ENCODE results near the gene DNAJC1.

DNAJC1 gene

GRCh38 chr10:21954132-21954531 lies 49.4 kb downstream of the DNAJC1 start:
- DNase-seq: no peak

GRCh38 chr10:21953585-21954057 lies 49.9 kb downstream of the DNAJC1 start:
- DNase-seq: peak; percentile 68

- no peak for DNase-seq
Observed at GRCh38 chr10:21950566-21950965, 53.0 kb downstream of the DNAJC1 start.

DNA sequence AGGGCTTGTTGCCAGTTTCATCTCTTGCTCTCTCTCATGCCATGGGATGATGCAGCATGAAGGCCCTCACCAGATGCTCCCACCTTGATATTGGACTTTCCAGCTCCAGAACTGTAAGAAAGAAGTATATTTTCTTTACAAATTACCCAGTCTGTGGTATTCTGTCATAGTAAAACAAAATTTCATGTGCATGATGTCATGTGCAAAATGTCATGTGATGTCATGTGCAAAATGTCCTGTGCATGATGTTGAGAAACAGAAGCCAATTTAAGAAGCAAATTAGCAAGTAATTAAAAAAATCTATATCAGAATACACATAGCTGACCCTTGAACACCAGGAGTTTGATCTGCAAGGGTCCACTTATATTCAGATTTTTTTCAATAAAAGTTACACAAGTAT lies 56.6 kb downstream of the DNAJC1 start:
- no peak for DNase-seq

GRCh38 chr10:21944727-21945386 lies 58.7 kb downstream of the DNAJC1 start:
- no peak for DNase-seq

DNA sequence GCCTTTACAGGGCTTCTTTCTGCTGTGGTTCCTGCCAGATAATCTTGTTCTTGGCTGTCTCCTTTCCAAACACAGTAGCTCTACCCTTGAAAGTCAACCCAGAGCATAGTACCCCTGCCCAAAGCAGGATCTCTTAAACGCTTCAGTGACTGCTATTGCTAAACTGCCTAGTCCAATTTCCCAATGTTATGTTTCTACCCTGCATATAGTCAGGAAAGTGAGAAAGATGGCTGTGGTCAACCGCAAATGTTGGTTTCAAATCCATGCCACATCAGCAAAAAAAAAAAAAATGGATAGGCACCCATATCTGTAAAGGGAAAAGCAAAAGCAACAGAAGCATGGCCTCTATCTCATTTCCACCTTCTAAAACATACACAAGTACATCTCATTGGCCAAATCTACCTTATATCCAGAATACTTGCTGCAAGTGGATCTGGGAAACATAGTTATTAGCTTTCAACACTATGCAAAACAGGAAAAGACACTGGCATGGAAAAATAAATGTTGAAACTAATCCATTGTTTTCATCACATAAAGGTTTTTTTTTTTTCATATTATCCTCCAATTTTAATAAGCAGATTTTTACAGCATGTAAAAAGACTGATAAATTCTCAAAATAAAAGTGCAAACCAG lies 59.8 kb downstream of the DNAJC1 start:
- DNase-seq: peak; percentile 85

DNA sequence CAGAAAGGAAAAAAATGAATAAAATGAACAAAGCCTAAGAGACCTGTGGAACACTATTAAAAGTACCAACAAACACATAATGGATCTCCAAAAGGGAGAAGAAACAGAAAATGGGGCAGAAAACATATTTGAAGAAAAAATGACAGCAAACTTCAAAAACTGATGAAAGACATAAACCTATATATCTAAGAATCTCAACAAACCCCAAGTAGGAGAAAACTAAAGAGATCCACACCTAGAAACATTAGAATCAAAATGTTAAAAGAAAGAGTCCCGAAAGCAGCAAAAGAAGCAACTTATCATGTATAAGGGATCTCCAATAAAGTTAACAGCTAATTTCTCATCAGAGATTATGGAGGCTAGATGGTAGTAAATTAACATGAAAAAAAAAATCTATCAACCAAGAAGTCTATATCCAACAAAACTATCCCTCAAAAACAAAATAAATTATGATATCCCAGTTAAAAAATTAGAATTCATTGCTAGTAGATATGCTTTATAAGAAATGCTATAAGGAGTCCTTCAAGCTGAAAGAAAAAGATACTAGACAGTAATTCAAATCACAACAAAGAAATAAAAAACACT lies 68.0 kb downstream of the DNAJC1 start:
- no peak for DNase-seq

- DNase-seq: no peak
Observed at GRCh38 chr10:21934307-21934706, 69.2 kb downstream of the DNAJC1 start.

GRCh38 chr10:21929070-21929469 lies 74.5 kb downstream of the DNAJC1 start:
- DNase-seq: peak; percentile 38

- no peak for DNase-seq
Observed at GRCh38 chr10:21927631-21928353, 75.7 kb downstream of the DNAJC1 start.

DNA sequence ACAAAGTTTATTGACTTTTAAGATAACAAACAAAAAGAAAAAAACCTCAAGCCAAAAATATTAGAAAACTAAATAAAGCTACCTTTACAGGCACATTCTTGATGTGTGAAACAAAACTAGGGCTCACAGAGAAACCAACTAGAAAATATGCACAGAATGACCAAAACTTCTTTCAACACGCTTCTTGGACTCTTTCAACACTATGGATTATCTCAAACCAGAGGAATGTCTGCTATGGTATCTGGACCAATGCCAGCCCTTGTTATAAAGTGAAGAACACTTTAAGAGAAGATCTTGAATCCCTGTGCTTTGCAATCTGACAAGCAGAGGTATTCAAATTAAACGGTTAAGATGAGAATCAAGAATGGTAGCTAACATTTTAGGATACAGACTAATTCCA lies 76.6 kb downstream of the DNAJC1 start:
- peak; percentile 17 for DNase-seq

GRCh38 chr10:21926358-21926925 lies 77.1 kb downstream of the DNAJC1 start:
- no peak for DNase-seq

DNA sequence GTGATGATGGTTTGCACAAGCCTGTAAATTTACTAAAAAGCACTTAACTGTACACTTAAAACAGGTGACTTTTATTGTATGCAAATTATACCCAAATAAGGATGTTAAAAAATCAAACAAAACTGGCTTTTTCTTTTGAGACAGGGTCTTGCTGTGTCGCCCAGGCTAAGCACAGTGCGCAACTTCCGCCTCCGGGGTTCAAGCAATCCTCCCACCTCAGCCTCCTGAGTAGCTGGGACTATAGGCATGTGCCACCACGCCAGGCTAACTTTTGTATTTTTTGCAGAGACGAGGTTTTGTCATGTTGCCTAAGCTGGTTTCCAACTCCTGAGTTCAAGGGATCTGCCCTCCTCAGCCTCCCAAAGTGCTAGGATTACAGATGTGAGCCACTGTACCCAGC lies 77.7 kb downstream of the DNAJC1 start:
- DNase-seq: no peak

- no peak for DNase-seq
Observed at GRCh38 chr10:21924511-21924910, 79.0 kb downstream of the DNAJC1 start.

DNA sequence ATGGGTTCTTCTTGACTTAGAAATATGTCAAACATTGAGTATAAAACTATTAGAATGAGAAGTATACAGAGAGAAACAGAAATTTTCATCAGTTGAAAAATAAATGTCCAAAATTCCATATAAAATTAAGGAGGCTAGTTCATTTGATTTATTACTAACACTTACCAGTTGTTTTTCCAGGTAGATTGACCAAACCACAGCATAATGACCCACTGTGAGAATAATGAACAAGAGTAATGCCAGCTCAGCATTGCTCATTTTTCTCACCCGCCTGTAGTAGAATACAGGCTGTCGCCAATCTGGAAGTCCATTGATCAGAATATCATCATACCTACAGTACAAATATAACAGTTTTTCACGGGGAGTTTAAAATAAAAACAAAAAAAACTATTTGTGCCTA lies 82.9 kb downstream of the DNAJC1 start:
- DNase-seq: no peak

DNA sequence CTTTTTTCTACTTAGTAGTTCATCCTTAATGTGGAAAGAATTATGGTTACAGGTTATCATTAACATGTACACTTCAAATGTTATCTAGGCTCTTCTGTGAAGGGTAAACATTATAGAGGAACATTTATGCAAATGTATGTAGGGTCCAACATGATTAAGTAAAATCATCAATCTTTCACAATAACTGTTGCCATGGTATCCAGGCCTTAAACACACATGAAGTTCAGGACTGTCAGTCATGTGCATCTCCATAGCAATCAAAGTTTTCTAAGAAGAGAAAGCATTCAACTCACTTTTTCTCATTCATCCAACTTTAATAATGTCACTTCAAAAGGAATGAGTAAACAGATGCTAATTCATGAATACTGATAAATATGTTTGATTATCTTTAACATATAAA lies 83.6 kb downstream of the DNAJC1 start:
- DNase-seq: peak; percentile 19

DNA sequence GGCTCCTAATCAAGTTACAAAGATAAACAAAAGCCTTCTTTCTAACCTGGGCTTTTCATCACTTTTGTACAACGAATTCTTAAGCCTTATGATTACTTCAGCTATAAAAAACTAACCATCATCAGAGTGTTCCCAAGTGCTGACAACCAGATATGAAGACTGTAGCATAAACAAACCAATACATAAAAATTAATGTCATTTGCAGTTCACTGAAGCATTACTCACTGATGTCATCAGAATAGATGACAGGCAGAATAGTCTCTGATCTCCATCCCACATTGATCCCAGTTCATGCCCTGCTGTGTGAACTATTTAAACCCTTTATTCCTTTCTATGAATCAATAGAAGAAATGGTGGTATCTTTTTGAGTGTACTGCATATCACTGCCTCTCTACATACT lies 84.4 kb downstream of the DNAJC1 start:
- peak; percentile 7 for DNase-seq

- no peak for DNase-seq
Observed at GRCh38 chr10:21912625-21913024, 90.9 kb downstream of the DNAJC1 start.

GRCh38 chr10:21910798-21911197 lies 92.7 kb downstream of the DNAJC1 start:
- no peak for DNase-seq

DNA sequence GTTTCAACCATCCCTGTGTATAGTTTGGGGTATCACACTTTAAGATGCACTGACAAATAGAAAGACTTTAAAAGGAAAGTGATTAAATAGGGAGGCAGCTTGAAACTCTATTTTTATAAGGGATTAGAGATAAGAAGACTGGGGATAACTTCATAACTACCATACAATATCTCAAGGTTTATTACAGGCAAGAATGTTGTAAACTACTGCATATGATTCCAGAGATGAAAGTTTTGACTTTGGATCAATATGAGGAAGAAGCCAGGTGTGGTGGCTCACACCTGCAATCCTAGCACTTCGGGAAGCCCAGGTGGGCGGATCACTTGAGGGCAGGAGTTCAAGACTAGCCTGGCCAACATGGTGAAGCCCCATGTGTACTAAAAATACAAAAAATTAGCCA lies 96.1 kb downstream of the DNAJC1 start:
- DNase-seq: no peak

GRCh38 chr10:21904930-21905329 lies 98.6 kb downstream of the DNAJC1 start:
- DNase-seq: no peak

DNA sequence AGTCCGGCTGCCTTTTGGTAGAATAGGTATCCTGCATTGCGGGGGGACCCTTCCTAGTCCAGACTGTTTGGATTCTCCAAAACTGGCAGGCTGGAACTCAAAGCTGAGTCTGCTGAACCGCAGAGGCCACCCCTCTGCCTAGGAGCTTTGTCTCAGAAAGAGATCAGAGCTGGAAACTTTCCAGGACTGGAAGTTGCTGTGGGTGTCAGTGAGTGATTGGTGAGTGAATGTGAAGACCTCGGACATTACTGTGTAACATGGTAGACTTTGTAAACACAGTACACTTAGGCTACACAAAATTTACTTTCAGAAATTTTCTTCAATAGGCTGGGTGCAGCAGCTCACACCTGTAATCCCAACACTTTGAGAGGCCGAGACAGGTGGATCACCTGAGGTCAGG lies 103.8 kb downstream of the DNAJC1 start:
- no peak for DNase-seq

DNA sequence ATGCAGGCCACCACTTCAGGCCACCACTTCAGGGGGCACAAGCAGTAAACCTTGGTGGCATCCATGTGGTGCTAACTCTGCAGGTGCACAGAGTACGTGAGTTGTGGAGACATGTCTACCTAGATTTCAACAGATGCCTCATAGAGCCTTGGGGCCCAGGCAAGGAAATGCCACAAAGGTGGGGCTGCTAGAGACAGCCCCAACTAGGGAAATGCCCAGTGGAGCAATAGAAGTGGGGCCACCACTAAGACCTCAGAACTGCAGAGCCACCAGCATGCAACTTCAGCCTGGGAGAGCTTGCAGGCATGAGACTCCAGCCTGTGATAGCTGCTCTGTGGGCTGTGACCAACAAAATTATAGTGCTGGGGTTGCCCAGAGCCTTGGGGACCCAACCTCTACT lies 107.6 kb downstream of the DNAJC1 start:
- DNase-seq: no peak
